Fibroblast of lung (primary cell): Measurements from ENCODE around the gene ZNF516. TPM values are rescaled to one million over a fixed set of nuclear protein-coding genes. Genes with fewer than 3 reads are reported as not detected.

ENCODE experiments used
- DNase-seq, 2 donors: peaks; one replicate each; pipeline versions ENCODE4 v3.0.0 to v3.0.0-alpha.2; 2010; ENCODE audit warnings: low read depth in 2 of 2
- H2AFZ ChIP-seq: 2 replicates; pipeline ENCODE4 v1.5.1; 2012; ENCODE audit warnings: low read length, control low read depth, inconsistent platforms
- H3K27ac ChIP-seq: 2 replicates; pipeline ENCODE4 v1.5.1; 2011; ENCODE audit warnings: low read length, control low read depth; ENCODE audit not compliant: insufficient read depth
- H3K27me3 ChIP-seq: 2 replicates; pipeline ENCODE4 v1.5.1; 2011; ENCODE audit warnings: mild to moderate bottlenecking, low read length; ENCODE audit not compliant: control insufficient read depth, insufficient read depth
- H3K36me3 ChIP-seq: 2 replicates; pipeline ENCODE4 v1.5.1; 2011; ENCODE audit warnings: low read length; ENCODE audit not compliant: control insufficient read depth, insufficient read depth
- H3K4me1 ChIP-seq: 2 replicates; pipeline ENCODE4 v1.5.1; 2011; ENCODE audit warnings: low read length; ENCODE audit not compliant: control insufficient read depth, insufficient read depth; ENCODE audit errors: extremely low read depth
- H3K4me2 ChIP-seq: 2 replicates; pipeline ENCODE4 v1.5.1; 2011; ENCODE audit warnings: low read length, control low read depth; ENCODE audit not compliant: insufficient read depth; ENCODE audit errors: extremely low read depth
- H3K4me3 ChIP-seq, 4 experiments: fragments of 200-600 bp in 1 of 4; sonication (generic) in 1 of 4; replicated peaks in 1 of 4; 2 replicates each; pipeline ENCODE4 v1.5.1; 2011 to 2016; ENCODE audit warnings: low read length in 4 of 4, low read depth in 3 of 4, mild to moderate bottlenecking in 3 of 4, control low read depth in 2 of 4, inconsistent platforms in 1 of 4, mixed read lengths in 1 of 4; ENCODE audit not compliant: insufficient read depth in 1 of 4; ENCODE audit errors: control extremely low read depth in 1 of 4
- H3K79me2 ChIP-seq: 2 replicates; pipeline ENCODE4 v1.5.1; 2012; ENCODE audit warnings: mild to moderate bottlenecking, low read length, inconsistent platforms; ENCODE audit not compliant: control insufficient read depth, insufficient read depth
- H3K9ac ChIP-seq: 2 replicates; pipeline ENCODE4 v1.5.1; 2011; ENCODE audit warnings: mild to moderate bottlenecking, low read length, control low read depth; ENCODE audit not compliant: insufficient read depth
- H3K9me3 ChIP-seq: 2 replicates; pipeline ENCODE4 v1.5.1; 2012; ENCODE audit warnings: low read depth, low read length; ENCODE audit not compliant: control insufficient read depth, insufficient read depth
- H4K20me1 ChIP-seq: 2 replicates; pipeline ENCODE4 v1.5.1; 2011; ENCODE audit warnings: low read length; ENCODE audit not compliant: control insufficient read depth, insufficient read depth; ENCODE audit errors: extremely low read depth
- CTCF ChIP-seq, 2 donors: IDR thresholded peaks in 1 of 2; conservative IDR thresholded peaks in 1 of 2; 1 replicate in 1 of 2; 2 replicates in 1 of 2; pipeline ENCODE4 v1.5.1; 2011 to 2012; ENCODE audit warnings: low read length in 2 of 2, control low read depth in 1 of 2, inconsistent platforms in 1 of 2, low read depth in 1 of 2, mild to moderate bottlenecking in 1 of 2
- EZH2 ChIP-seq: IDR thresholded peaks from 2 replicates; pipeline ENCODE4 v1.5.1; 2012; ENCODE audit warnings: low read length, control low read depth, mild to moderate bottlenecking; ENCODE audit errors: missing control alignments
- polyA plus RNA-seq, 2 donors: library from polyadenylated mRNA; depleted of rRNA in 1 of 2; stranded (reverse) in 1 of 2; unstranded in 1 of 2; fragments of >200 nt; gene quantifications; 2 replicates each; pipeline ENCODE4 v1.2.1, GENCODE V29; 2011 to 2012; ENCODE audit warnings: missing spikeins in 1 of 2
- total RNA-seq: library from RNA; depleted of rRNA; stranded (reverse); fragments of >200 nt; gene quantifications from 2 replicates; pipeline ENCODE4 v1.2.1, GENCODE V29; 2014

ZNF516 gene
- total and polyA plus RNA-seq, 2 donors (not counting 1 experiment from before 2014, with no cell fraction given) = 7.9 to 32.7 TPM

- peak; percentile 73 to 79 for DNase-seq
- Histone ChIP-seq H3K4me2 (peak overlapping the region; percentile 59), H3K36me3 (no peaks in the 10 kb centered on the region), H3K9me3 (no peaks in the 10 kb centered on the region), H3K4me3 (peak overlapping the region; percentile 40 to 64 (median 57)), H3K4me1 (peaks cover 23% of the 10 kb centered on the region), H3K9ac (peak overlapping the region; percentile 80), H3K79me2 (peaks cover 79% of the 10 kb centered on the region), H3K27ac (peak overlapping the region; percentile 94), H4K20me1 (no peaks in the 10 kb centered on the region), H3K27me3 (no peaks in the 10 kb centered on the region), H2AFZ (peak overlapping the region; percentile 24)
- TF ChIP-seq EZH2 (no peak), CTCF (conservative IDR thresholded peaks at IDR 0.05 in 1 of 2, IDR thresholded peaks at IDR 0.05 in 1 of 2; ENCODE audit: low read depth in 1 of 2, low read length in 2 of 2) (no peak)
Observed at GRCh38 chr18:76450452-76451395, 44.3 kb downstream of the ZNF516 start.

- H3K27ac ChIP-seq = peak overlapping the region; percentile 9
- H3K4me2 ChIP-seq = no peak overlapping the region
- H3K4me3 ChIP-seq = no peak overlapping the region
- H3K79me2 ChIP-seq = peaks cover 78% of the 10 kb centered on the region
- TF ChIP-seq EZH2 = no peak
- TF ChIP-seq CTCF (conservative IDR thresholded peaks at IDR 0.05 in 1 of 2, IDR thresholded peaks at IDR 0.05 in 1 of 2; ENCODE audit: low read depth in 1 of 2, low read length in 2 of 2) = no peak
- H3K4me1 ChIP-seq = peaks cover 29% of the 10 kb centered on the region
- H3K27me3 ChIP-seq = no peaks in the 10 kb centered on the region
- no peaks in the 10 kb centered on the region for H3K36me3 ChIP-seq
- H4K20me1 ChIP-seq = no peaks in the 10 kb centered on the region
- no peaks in the 10 kb centered on the region for H3K9me3 ChIP-seq
- no peak for DNase-seq
- H2AFZ ChIP-seq = no peak overlapping the region
- H3K9ac ChIP-seq = no peak overlapping the region
Observed at GRCh38 chr18:76449111-76449453, 46.0 kb downstream of the ZNF516 start.

- Histone ChIP-seq H3K9me3 (no peaks in the 10 kb centered on the region), H4K20me1 (no peaks in the 10 kb centered on the region), H3K79me2 (peaks cover 81% of the 10 kb centered on the region), H3K4me1 (peaks cover 33% of the 10 kb centered on the region), H3K4me3 (no peak overlapping the region), H3K4me2 (no peak overlapping the region), H2AFZ (no peak overlapping the region), H3K27ac (peak overlapping the region; percentile 9), H3K9ac (no peak overlapping the region), H3K36me3 (no peaks in the 10 kb centered on the region), H3K27me3 (no peaks in the 10 kb centered on the region)
- TF ChIP-seq EZH2 = no peak
- no peak for TF ChIP-seq CTCF (conservative IDR thresholded peaks at IDR 0.05 in 1 of 2, IDR thresholded peaks at IDR 0.05 in 1 of 2; ENCODE audit: low read depth in 1 of 2, low read length in 2 of 2)
- DNase-seq = peak in 1 of 2 donors; percentile 56
Observed at GRCh38 chr18:76448256-76449110, 46.6 kb downstream of the ZNF516 start.
